HEK293 (cell line): Measurements from ENCODE around the gene DOCK9.

Source experiments
- CTCF ChIP-seq: fragments of 450-650 bp; formaldehyde crosslinking; IDR thresholded peaks from 2 replicates; pipeline ENCODE4 v1.5.1; 2016; ENCODE audit warnings: missing biosample characterization, missing genetic modification characterization
- KLF9 ChIP-seq: fragments of 450-650 bp; formaldehyde crosslinking; IDR thresholded peaks from 2 replicates; pipeline ENCODE4 v1.5.1; 2016; ENCODE audit warnings: missing biosample characterization, missing genetic modification characterization, low read depth
- ZBTB11 ChIP-seq: fragments of 450-650 bp; formaldehyde crosslinking; conservative IDR thresholded peaks from 2 replicates; pipeline ENCODE4 v1.5.1; 2016; ENCODE audit warnings: low read depth, missing biosample characterization, missing genetic modification characterization
- ZNF133 ChIP-seq: fragments of 450-650 bp; formaldehyde crosslinking; IDR thresholded peaks from 2 replicates; pipeline ENCODE4 v1.5.1; 2016; ENCODE audit warnings: missing biosample characterization, missing genetic modification characterization
- ZNF140 ChIP-seq: fragments of 450-650 bp; formaldehyde crosslinking; IDR thresholded peaks from 2 replicates; pipeline ENCODE4 v1.5.1; 2016; ENCODE audit warnings: missing biosample characterization, missing genetic modification characterization
- ZNF23 ChIP-seq: fragments of 450-650 bp; formaldehyde crosslinking; IDR thresholded peaks from 2 replicates; pipeline ENCODE4 v1.5.1; 2016; ENCODE audit warnings: missing biosample characterization, missing genetic modification characterization, borderline replicate concordance
- ZNF768 ChIP-seq: fragments of 450-650 bp; formaldehyde crosslinking; IDR thresholded peaks from 2 replicates; pipeline ENCODE4 v1.5.1; 2018; ENCODE audit warnings: missing biosample characterization, mild to moderate bottlenecking, missing genetic modification characterization
- ZNF792 ChIP-seq: fragments of 450-650 bp; formaldehyde crosslinking; IDR thresholded peaks from 2 replicates; pipeline ENCODE4 v1.5.1; 2016; ENCODE audit warnings: missing biosample characterization, missing genetic modification characterization
- ZNF830 ChIP-seq: fragments of 450-650 bp; IDR thresholded peaks from 2 replicates; pipeline ENCODE4 v1.5.0; 2018; ENCODE audit warnings: missing biosample characterization, missing genetic modification characterization, low read depth, mild to moderate bottlenecking, moderate library complexity
- ZNF837 ChIP-seq: fragments of 450-650 bp; formaldehyde crosslinking; IDR thresholded peaks from 2 replicates; pipeline ENCODE4 v1.5.1; 2016; ENCODE audit warnings: missing biosample characterization, missing genetic modification characterization

DNA sequence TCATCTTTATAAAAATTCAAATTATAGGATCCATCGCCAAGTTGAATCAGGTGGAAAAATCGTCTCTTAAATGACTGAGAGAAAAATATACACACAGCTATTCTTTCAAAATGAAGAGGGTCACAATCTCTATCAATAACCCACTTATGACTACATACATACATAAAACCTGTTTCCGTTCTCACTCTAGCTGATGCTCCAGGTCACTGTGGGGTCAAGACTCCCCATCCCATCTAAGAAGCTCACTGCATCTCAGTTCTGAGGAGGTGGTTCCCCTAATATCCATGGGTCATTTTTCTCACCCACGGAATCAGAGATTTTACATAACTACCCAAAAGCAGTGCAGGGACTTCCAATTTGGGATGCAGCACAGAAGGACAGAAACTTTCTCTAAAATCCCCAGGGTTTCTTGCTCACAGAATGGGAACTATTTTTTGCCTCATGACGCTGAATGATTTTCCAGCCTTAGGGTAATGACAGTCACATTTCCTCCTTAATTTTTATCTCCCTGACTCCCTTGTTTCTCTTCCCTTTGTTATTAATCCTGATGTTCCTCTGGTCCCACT lies 56.8 kb downstream of the DOCK9 start:
- TF ChIP-seq ZBTB11 = no peak
- no peak for TF ChIP-seq ZNF768 (tag by site-specific recombination)
- no peak for TF ChIP-seq ZNF830 (tag by site-specific recombination)
- no peak for TF ChIP-seq ZNF140 (tag by site-specific recombination)
- no peak for TF ChIP-seq ZNF23 (tag by site-specific recombination)
- TF ChIP-seq CTCF (tag by site-specific recombination) = no peak
- TF ChIP-seq ZNF133 (tag by site-specific recombination) = no peak
- no peak for TF ChIP-seq ZNF837 (tag by site-specific recombination)
- no peak for TF ChIP-seq ZNF792 (tag by site-specific recombination)
- no peak for TF ChIP-seq KLF9 (tag by site-specific recombination)
